Stomach (tissue), 9 donors: ENCODE data around the gene VTI1A. TPM values are rescaled to one million over a fixed set of nuclear protein-coding genes. Genes with fewer than 3 reads are reported as not detected.

Experiments used
- DNase-seq, 2 donors: peaks; one replicate each; pipeline versions ENCODE4 v3.0.0 to v3.0.0-alpha.2; 2013 to 2019
- H3K27ac ChIP-seq, 5 donors: fragments of 200-600 bp in 4 of 5; sonication (generic) in 4 of 5; one replicate each; pipeline ENCODE4 v1.5.1; 2013 to 2019; ENCODE audit warnings: mild to moderate bottlenecking in 1 of 5, moderate library complexity in 1 of 5
- H3K27me3 ChIP-seq, 3 donors: fragments of 200-600 bp; sonication (generic); one replicate each; pipeline ENCODE4 v1.5.1; 2017 to 2019; ENCODE audit warnings: mixed run types in 1 of 3
- H3K36me3 ChIP-seq, 4 donors: fragments of 200-600 bp; sonication (generic); 1 replicate in 3 of 4; 2 replicates in 1 of 4; pipeline ENCODE4 v1.5.1; 2016 to 2019
- H3K4me1 ChIP-seq, 4 donors: fragments of 200-600 bp; sonication (generic); one replicate each; pipeline ENCODE4 v1.5.1; 2016 to 2019
- H3K4me3 ChIP-seq, 4 donors: fragments of 200-600 bp; sonication (generic) in 3 of 4; one replicate each; pipeline ENCODE4 v1.5.1; 2016 to 2019; ENCODE audit warnings: mild to moderate bottlenecking in 1 of 4
- H3K9me3 ChIP-seq, 4 donors: fragments of 200-600 bp; sonication (generic); one replicate each; pipeline ENCODE4 v1.5.1; 2016 to 2019
- EP300 ChIP-seq: sonication (generic); formaldehyde crosslinking; IDR thresholded peaks from one replicate; pipeline ENCODE4 v1.6.1; 2017; ENCODE audit warnings: antibody characterized with exemption
- POLR2A ChIP-seq, 4 donors: fragments of 450-650 bp; IDR thresholded peaks; one replicate each; pipeline ENCODE4 v1.6.1; 2016; ENCODE audit warnings: antibody characterized with exemption in 4 of 4, control low read depth in 2 of 4, mild to moderate bottlenecking in 1 of 4, moderate library complexity in 1 of 4
- POLR2AphosphoS5 ChIP-seq, 3 donors: sonication (generic); formaldehyde crosslinking; IDR thresholded peaks; one replicate each; pipeline ENCODE4 v1.6.1; 2016; ENCODE audit warnings: antibody characterized with exemption in 3 of 3
- WGBS, 5 donors: extraction: QIAGEN DNeasy Blood & Tissue Kit in 3 of 5; methylation state at CpG; one replicate each; pipeline versions ENCODE4 v1.1.5 to v1.1.7; 2013 to 2018; 5-methylcytosine and 5-hydroxymethylcytosine counted together
- intact Hi-C: fragments of 100-400 bp; cut with DNase I; formaldehyde crosslinking; loops from one replicate; pipeline ENCODE4 v1.15.1; 2023; ENCODE audit warnings: low total_unique reads
- polyA plus RNA-seq, 3 donors: library from polyadenylated mRNA; stranded (reverse); fragments of 200-250 nt; gene quantifications; one replicate each; pipeline ENCODE4 v1.2.3, GENCODE V29; 2013
- total RNA-seq, 5 donors: library from RNA; depleted of rRNA; stranded (reverse); fragments of >200 nt; gene quantifications; one replicate each; pipeline versions ENCODE4 v1.1.0 to v1.2.3, GENCODE V29; 2014 to 2016
- TF ChIP-seq, protein P1 (sequence below), 7 experiments: fragments of 450-650 bp in 4 of 7; fragments of 200-600 bp in 3 of 7; sonication (generic) in 3 of 7; IDR thresholded peaks; one replicate each; pipeline ENCODE4 v1.5.1; 2016 to 2019; ENCODE audit warnings: antibody characterized with exemption in 7 of 7, control low read depth in 2 of 7, mild to moderate bottlenecking in 1 of 7
- donor health status: healthy with polysubstance abuse.
- donor health status: Bipolar disorder and iron deficiency.
- donor health status: healthy.

VTI1A gene
- total and polyA plus RNA-seq, 8 donors, result 6.5 to 222 (median 57.4) TPM

DNA sequence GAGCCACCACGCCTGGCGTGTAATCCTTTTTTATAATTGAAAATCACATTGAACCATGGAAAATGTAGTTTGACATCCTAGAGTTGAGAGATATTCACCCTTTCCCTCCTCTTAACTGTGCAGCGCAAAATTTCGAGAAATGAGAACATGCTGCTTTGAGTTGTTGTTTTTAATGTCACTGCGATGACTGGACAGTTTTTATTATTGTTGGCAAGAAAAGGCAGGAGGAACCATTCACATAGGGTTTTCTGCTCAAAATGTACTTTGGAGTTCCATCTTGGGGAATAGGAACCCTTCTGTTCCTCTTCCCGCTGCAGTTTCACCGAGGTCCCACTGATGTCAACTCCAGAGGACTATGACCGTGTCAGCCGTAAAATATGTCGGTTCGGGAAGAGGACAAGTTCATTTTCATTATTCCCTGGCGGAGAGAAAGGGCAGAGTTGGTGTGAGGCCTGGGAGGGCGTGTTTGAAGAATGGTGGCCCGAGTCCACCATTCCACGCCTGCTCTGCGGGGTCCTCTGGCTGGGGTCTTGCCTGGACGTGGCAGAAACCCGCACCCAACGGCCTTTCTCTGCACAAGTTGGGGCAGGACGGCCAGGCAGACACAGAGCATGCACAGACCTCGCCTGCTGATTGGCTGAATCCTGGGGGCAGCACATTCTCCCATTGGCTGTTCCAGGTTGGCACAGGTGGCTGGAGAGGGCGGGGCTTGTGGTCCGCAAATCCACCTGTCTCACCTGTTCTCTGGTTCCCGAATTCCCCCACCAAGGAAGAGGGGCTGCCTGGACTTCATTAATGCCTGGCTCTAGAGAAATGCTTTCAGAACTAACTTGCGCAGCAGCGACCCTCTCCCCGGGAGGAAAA lies 397.9 kb downstream of the VTI1A start:
- peaks cover 0 to 32% (median 17%) of the 10 kb centered on the region in 4 donors for H3K9me3 ChIP-seq
- no peak for DNase-seq
- H3K4me1 ChIP-seq, result peaks cover 0 to 9% (median 4%) of the 10 kb centered on the region in 4 donors
- no peaks in the 10 kb centered on the region for H3K27me3 ChIP-seq
- TF ChIP-seq EP300 (no peak), POLR2A (IDR thresholded peaks at IDR 0.05) (no peak), POLR2AphosphoS5 (IDR thresholded peaks at IDR 0.05) (no peak)
- TF ChIP-seq, protein P1, sequence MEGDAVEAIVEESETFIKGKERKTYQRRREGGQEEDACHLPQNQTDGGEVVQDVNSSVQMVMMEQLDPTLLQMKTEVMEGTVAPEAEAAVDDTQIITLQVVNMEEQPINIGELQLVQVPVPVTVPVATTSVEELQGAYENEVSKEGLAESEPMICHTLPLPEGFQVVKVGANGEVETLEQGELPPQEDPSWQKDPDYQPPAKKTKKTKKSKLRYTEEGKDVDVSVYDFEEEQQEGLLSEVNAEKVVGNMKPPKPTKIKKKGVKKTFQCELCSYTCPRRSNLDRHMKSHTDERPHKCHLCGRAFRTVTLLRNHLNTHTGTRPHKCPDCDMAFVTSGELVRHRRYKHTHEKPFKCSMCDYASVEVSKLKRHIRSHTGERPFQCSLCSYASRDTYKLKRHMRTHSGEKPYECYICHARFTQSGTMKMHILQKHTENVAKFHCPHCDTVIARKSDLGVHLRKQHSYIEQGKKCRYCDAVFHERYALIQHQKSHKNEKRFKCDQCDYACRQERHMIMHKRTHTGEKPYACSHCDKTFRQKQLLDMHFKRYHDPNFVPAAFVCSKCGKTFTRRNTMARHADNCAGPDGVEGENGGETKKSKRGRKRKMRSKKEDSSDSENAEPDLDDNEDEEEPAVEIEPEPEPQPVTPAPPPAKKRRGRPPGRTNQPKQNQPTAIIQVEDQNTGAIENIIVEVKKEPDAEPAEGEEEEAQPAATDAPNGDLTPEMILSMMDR (IDR thresholded peaks at IDR 0.05), result no peak
- no peak overlapping the region for H3K4me3 ChIP-seq
- H3K36me3 ChIP-seq, result no peaks in the 10 kb centered on the region
- intact Hi-C loops, result no loop called here
- 92 to 97% (median 95%) methylated on average over 26 to 27 of the region's 27 CpGs for WGBS, 5 donors
- no peak overlapping the region for H3K27ac ChIP-seq

DNA sequence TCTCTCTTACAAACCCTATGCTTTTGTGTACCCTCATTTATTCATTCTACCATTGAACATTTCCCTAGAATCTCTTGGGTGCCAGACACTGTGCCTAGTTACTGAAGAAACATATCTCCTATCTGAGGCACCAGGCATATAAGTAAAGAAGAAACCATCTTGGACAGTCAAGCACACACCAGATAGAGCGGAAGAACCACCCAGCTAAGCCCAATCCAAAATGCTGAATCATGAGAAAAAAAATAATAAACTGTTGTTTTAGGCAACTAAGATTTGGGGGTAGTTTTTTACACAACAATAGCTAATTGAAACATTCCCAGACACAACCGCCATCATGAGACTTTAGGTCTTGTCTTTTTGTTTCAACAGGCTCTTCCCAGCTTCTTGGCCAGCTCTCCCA lies 400.8 kb downstream of the VTI1A start:
- no peak overlapping the region for H3K27ac ChIP-seq
- TF ChIP-seq POLR2A (IDR thresholded peaks at IDR 0.05) (no peak), POLR2AphosphoS5 (IDR thresholded peaks at IDR 0.05) (no peak), EP300 (no peak)
- TF ChIP-seq, protein P1 (IDR thresholded peaks at IDR 0.05), result no peak
- 92 to 98% (median 94%) methylated on average over 2 of the region's 2 CpGs for WGBS, 5 donors
- intact Hi-C loops, result no loop called here
- DNase-seq, result no peak
- peaks cover 0 to 17% (median 3%) of the 10 kb centered on the region in 4 donors for H3K4me1 ChIP-seq
- no peak overlapping the region for H3K4me3 ChIP-seq
- H3K27me3 ChIP-seq, result no peaks in the 10 kb centered on the region
- peaks cover 0 to 24% (median 16%) of the 10 kb centered on the region in 4 donors for H3K9me3 ChIP-seq
- H3K36me3 ChIP-seq, result no peaks in the 10 kb centered on the region

DNA sequence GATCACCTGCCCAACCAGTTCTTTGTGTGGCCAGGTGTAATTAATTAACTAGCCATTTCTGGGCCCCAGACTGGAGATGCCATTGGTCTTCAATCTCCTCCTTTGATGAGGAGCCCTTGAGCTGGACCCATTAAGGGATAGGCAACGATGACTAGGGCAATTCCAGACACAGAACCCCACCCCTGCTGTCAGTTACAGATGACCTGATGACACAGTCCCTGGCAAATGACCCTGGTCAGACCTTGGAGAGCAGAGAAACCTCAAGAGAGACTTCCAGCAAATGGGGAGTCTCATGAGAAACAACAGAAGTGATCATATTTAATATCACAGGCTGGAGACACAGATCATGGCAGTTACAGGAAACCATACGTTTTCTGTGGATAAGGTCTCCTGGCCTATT lies 401.2 kb downstream of the VTI1A start:
- 66 to 90% (median 73%) methylated on average over 2 of the region's 2 CpGs for WGBS, 5 donors
- Histone ChIP-seq H3K27me3 (no peaks in the 10 kb centered on the region), H3K9me3 (peaks cover 0 to 24% (median 16%) of the 10 kb centered on the region in 4 donors), H3K36me3 (no peaks in the 10 kb centered on the region), H3K4me3 (no peak overlapping the region), H3K27ac (no peak overlapping the region), H3K4me1 (peaks cover 0 to 14% (median under 1%) of the 10 kb centered on the region in 4 donors)
- intact Hi-C loops, result no loop called here
- TF ChIP-seq POLR2A (IDR thresholded peaks at IDR 0.05) (no peak), POLR2AphosphoS5 (IDR thresholded peaks at IDR 0.05) (no peak), EP300 (no peak)
- TF ChIP-seq, protein P1 (IDR thresholded peaks at IDR 0.05), result no peak
- no peak for DNase-seq

DNA sequence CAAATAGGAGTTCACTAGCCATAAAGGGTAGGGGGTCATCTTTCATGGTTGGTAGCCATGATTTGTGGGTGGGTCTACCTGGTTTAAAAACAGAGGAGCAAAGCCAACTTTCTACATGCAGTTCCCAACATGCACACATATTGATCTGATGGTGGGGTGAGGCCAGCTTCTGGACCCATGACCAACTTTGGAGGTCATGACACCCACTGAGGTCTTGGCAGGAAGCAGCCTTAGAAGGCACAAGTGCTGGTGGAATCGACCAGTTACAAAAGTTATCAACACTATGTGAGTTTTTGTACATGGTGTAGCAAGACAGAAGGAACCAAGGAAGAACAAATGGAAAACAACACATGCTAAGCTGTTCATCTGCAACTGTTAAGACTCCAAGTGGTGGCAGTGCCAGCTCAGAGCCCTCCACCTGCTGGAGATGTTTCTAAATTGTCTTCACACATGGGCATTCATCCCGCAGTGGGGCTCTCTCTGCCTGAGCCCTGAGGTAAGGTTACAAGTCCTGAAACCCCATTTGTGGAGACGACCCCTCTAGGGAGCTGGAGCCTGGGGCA lies 401.9 kb downstream of the VTI1A start:
- no peak overlapping the region for H3K27ac ChIP-seq
- WGBS, 5 donors, result 90 to 96% (median 91%) methylated on average over 3 of the region's 3 CpGs
- TF ChIP-seq POLR2A (IDR thresholded peaks at IDR 0.05), result no peak
- TF ChIP-seq POLR2AphosphoS5 (IDR thresholded peaks at IDR 0.05), result no peak
- TF ChIP-seq EP300, result no peak
- TF ChIP-seq, protein P1 (IDR thresholded peaks at IDR 0.05), result no peak
- H3K36me3 ChIP-seq, result no peaks in the 10 kb centered on the region
- intact Hi-C loops, result no loop called here
- no peak for DNase-seq
- no peak overlapping the region for H3K4me3 ChIP-seq
- peaks cover 0 to 14% (median 0%) of the 10 kb centered on the region in 4 donors for H3K4me1 ChIP-seq
- H3K27me3 ChIP-seq, result no peaks in the 10 kb centered on the region
- H3K9me3 ChIP-seq, result peaks cover 0 to 24% (median 16%) of the 10 kb centered on the region in 4 donors
